Suprapubic skin (tissue), 4 donors: ENCODE data around the gene TEX22. TPM values are rescaled to one million over a fixed set of nuclear protein-coding genes. Genes with fewer than 3 reads are reported as not detected.
"Not testable (repeated sequence)": the region's sequence is repeated elsewhere in the genome, so short reads cannot be mapped to it uniquely, and the experiment has no call there.

ENCODE experiments used
- DNase-seq, 2 donors: peaks; one replicate each; pipeline ENCODE4 v3.0.0-alpha.2; 2019; ENCODE audit warnings: low spot score in 2 of 2
- H3K27ac ChIP-seq: fragments of 200-600 bp; sonication (generic); one replicate; pipeline ENCODE4 v1.5.1; 2019
- H3K27me3 ChIP-seq: fragments of 200-600 bp; sonication (generic); one replicate; pipeline ENCODE4 v1.5.1; 2019
- H3K36me3 ChIP-seq: fragments of 200-600 bp; sonication (generic); one replicate; pipeline ENCODE4 v1.5.1; 2019
- H3K4me1 ChIP-seq: fragments of 200-600 bp; sonication (generic); one replicate; pipeline ENCODE4 v1.5.1; 2019
- H3K4me3 ChIP-seq: fragments of 200-600 bp; sonication (generic); one replicate; pipeline ENCODE4 v1.5.1; 2019; ENCODE audit warnings: mild to moderate bottlenecking
- H3K9me3 ChIP-seq: fragments of 200-600 bp; sonication (generic); one replicate; pipeline ENCODE4 v1.5.1; 2019
- EP300 ChIP-seq: sonication (generic); formaldehyde crosslinking; IDR thresholded peaks from one replicate; pipeline ENCODE4 v1.6.1; 2017; ENCODE audit warnings: antibody characterized with exemption
- POLR2A ChIP-seq, 2 donors: fragments of 450-650 bp; IDR thresholded peaks; one replicate each; pipeline ENCODE4 v1.6.1; 2017; ENCODE audit warnings: antibody characterized with exemption in 2 of 2, mild to moderate bottlenecking in 2 of 2, moderate library complexity in 2 of 2
- POLR2AphosphoS5 ChIP-seq, 3 donors: sonication (generic); formaldehyde crosslinking; IDR thresholded peaks; one replicate each; pipeline ENCODE4 v1.6.1; 2017; ENCODE audit warnings: antibody characterized with exemption in 3 of 3
- WGBS: methylation state at CpG from one replicate; pipeline ENCODE4 v1.1.5; 2018; 5-methylcytosine and 5-hydroxymethylcytosine counted together
- total RNA-seq, 4 donors: library from RNA; depleted of rRNA; stranded (reverse); fragments of >200 nt; gene quantifications; one replicate each; pipeline ENCODE4 v1.1.0, GENCODE V29; 2016
- TF ChIP-seq, protein P1 (sequence below), 2 donors: fragments of 200-600 bp in 1 of 2; fragments of 450-650 bp in 1 of 2; sonication (generic) in 1 of 2; IDR thresholded peaks; one replicate each; pipeline ENCODE4 v1.5.1; 2016 to 2019; ENCODE audit warnings: antibody characterized with exemption in 2 of 2, mild to moderate bottlenecking in 1 of 2, moderate library complexity in 1 of 2

Gene TEX22
- total RNA-seq, 4 donors from 2014 or later = 0.80 TPM; not detected in 3

DNA sequence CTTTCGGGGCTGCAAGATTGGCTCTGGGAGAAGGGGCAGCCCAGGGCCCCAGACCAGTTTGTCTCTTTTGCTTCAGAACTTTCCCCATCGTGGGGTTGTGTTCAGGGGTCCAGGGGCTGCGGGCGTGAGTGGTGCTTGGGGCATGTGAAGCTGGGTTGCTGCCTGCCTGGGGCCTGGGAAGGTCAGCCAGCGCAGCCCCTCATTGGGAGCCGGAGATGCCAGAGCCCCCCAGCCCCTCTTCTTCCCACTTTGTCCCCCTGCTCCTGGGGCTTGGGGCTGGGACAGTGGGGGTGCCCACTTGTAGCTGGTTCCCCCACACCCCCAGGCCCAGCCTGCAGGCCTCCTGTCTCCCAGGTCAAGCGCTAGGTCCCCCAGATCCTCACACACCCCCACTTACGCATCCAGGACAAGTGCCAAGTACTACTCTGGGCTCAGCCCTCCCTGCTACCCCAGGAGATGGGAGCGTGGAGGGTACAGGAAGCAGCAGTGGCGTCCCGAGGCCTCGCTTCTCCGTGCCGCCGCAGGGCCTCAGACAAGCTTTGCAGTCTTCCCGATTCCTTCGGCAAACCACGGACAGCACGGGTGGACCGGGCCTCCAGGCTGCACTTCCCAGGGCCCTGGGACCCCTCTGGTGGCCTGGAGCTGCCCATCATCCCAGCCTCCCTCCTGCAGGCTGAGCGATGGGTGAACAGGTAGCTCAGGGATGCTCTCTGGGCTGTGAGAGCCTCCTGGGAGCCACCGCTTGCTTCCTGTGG lies 42.3 kb upstream of the TEX22 start:
- no peaks in the 10 kb centered on the region for H3K9me3 ChIP-seq
- peaks cover 38% of the 10 kb centered on the region for H3K36me3 ChIP-seq
- TF ChIP-seq EP300 (no peak), POLR2A (IDR thresholded peaks at IDR 0.05) (no peak), POLR2AphosphoS5 (IDR thresholded peaks at IDR 0.05) (no peak)
- TF ChIP-seq, protein P1, sequence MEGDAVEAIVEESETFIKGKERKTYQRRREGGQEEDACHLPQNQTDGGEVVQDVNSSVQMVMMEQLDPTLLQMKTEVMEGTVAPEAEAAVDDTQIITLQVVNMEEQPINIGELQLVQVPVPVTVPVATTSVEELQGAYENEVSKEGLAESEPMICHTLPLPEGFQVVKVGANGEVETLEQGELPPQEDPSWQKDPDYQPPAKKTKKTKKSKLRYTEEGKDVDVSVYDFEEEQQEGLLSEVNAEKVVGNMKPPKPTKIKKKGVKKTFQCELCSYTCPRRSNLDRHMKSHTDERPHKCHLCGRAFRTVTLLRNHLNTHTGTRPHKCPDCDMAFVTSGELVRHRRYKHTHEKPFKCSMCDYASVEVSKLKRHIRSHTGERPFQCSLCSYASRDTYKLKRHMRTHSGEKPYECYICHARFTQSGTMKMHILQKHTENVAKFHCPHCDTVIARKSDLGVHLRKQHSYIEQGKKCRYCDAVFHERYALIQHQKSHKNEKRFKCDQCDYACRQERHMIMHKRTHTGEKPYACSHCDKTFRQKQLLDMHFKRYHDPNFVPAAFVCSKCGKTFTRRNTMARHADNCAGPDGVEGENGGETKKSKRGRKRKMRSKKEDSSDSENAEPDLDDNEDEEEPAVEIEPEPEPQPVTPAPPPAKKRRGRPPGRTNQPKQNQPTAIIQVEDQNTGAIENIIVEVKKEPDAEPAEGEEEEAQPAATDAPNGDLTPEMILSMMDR (IDR thresholded peaks at IDR 0.05) = no peak
- no peak for DNase-seq
- H3K4me1 ChIP-seq = peaks cover 6% of the 10 kb centered on the region
- no peak overlapping the region for H3K27ac ChIP-seq
- no peak overlapping the region for H3K4me3 ChIP-seq
- H3K27me3 ChIP-seq = no peaks in the 10 kb centered on the region
- WGBS = 94% methylated on average over 6 of the region's 22 CpGs

DNA sequence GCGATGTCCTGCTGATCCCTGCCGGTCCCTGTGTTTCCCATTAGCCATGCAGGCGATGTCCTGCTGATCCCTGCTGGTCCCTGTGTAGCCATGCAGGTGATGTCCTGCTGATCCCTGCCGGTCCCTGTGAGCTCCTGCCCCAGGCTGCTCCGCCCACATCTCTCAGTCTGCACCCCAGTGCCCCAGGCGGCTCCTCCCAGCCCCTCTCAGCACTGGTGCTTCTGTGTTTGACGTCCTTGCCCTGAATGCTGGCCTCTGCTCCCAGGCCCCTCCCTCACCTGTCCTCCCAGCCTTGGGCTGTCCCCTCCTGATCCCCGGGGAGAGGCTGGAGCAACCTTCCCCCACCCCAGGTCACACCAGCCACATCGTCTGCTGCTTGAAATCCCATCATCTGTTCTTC lies 41.4 kb upstream of the TEX22 start:
- no peaks in the 10 kb centered on the region for H3K9me3 ChIP-seq
- H3K36me3 ChIP-seq = peaks cover 39% of the 10 kb centered on the region
- H3K27ac ChIP-seq = no peak overlapping the region
- H3K4me1 ChIP-seq = peaks cover 3% of the 10 kb centered on the region
- TF ChIP-seq POLR2AphosphoS5 (IDR thresholded peaks at IDR 0.05) (no peak), EP300 (no peak), POLR2A (IDR thresholded peaks at IDR 0.05) (no peak)
- TF ChIP-seq, protein P1 (IDR thresholded peaks at IDR 0.05) = no peak
- no peak for DNase-seq
- H3K4me3 ChIP-seq = no peak overlapping the region
- H3K27me3 ChIP-seq = no peaks in the 10 kb centered on the region
- 84% methylated on average over 9 of the region's 9 CpGs for WGBS

DNA sequence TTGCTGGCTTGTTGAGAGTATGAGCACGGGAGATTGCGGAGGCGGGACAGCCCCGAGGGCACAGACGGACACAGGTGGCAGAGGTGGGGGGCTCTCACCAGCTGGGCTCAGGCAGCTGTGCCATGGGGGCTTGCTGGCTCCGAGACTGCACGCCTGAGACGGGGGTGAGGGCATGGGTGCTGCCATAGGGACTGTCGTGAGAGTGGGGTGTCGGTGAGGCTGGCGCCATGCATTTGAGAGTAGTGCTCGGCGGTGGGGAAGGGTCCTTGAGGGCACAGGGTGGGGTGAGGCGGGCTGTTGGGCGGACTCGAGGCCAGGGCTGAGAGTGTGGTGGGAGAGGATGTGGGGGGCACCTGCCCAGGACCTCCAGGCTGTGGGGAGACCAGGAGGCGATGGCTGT lies 40.7 kb upstream of the TEX22 start:
- no peak overlapping the region for H3K27ac ChIP-seq
- H3K4me3 ChIP-seq = no peak overlapping the region
- no peaks in the 10 kb centered on the region for H3K9me3 ChIP-seq
- DNase-seq = no peak
- H3K4me1 ChIP-seq = no peaks in the 10 kb centered on the region
- TF ChIP-seq POLR2AphosphoS5 (IDR thresholded peaks at IDR 0.05) = no peak
- no peak for TF ChIP-seq EP300
- TF ChIP-seq POLR2A (IDR thresholded peaks at IDR 0.05) = no peak
- TF ChIP-seq, protein P1 (IDR thresholded peaks at IDR 0.05) = no peak
- H3K36me3 ChIP-seq = peaks cover 39% of the 10 kb centered on the region
- no peaks in the 10 kb centered on the region for H3K27me3 ChIP-seq
- 95% methylated on average over 17 of the region's 17 CpGs for WGBS

DNA sequence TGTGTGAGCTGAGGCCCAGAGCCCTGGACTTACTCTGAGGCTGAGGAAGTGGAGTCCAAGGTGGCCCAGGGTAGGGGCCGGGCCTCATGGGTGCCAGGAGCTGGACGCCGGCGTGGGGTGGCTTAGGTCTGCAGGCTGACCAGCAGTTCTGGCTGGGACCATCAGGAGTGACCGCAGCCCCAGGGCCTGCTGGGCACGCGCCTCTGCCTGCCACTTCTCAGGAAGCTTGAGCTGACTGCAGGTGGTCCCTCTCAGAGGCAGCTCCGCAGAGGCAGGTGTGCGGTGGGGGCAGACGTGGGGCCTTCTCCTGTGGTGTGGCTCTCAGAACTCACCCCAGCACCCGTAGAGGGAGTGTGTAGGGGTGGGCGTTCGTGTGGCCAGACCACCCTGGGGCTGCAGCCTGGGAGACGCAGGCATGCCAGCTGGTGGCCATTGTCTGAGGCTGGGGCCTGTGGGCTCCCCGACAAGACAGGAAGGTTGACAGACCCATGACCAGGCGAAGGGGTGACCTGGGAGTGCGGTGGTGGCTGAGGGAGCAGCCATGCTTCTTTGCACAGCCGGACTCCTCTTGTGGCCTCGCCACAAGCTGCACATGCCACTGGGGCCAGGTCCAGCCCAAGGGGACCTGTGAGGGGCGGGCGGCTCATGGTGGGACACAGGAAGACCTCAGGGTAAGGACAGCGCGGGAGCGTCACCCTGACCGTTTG lies 40.0 kb upstream of the TEX22 start:
- TF ChIP-seq, protein P1 (IDR thresholded peaks at IDR 0.05) = no peak
- TF ChIP-seq POLR2A (IDR thresholded peaks at IDR 0.05) (no peak), EP300 (no peak)
- WGBS = 100% methylated on average over 9 of the region's 25 CpGs
- Histone ChIP-seq H3K36me3 (peaks cover 39% of the 10 kb centered on the region), H3K9me3 (no peaks in the 10 kb centered on the region), H3K4me1 (no peaks in the 10 kb centered on the region), H3K27me3 (no peaks in the 10 kb centered on the region), H3K4me3 (no peak overlapping the region), H3K27ac (no peak overlapping the region)
- no peak for DNase-seq

DNA sequence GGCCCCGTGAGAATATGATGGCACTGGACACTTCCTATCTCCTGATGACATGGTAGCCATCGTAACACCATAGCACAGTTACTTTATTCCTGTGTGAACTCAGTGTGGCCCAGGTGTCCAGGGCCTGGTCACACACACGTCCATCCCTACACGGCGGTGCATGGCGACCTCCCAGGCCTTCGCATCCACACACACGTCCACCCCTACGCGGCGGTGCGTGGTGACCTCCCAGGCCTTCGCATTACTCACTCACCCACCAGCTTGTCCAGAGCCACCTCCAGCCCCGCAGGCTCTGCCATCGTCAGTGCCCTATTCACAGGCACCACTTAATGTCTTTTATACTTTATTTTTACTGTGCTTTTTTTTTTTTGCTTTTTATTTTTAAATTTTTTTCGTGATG lies 39.4 kb upstream of the TEX22 start:
- Histone ChIP-seq H3K4me1 (peaks cover 2% of the 10 kb centered on the region), H3K27me3 (no peaks in the 10 kb centered on the region), H3K9me3 (no peaks in the 10 kb centered on the region), H3K27ac (no peak overlapping the region), H3K36me3 (peaks cover 39% of the 10 kb centered on the region), H3K4me3 (no peak overlapping the region)
- no peak for TF ChIP-seq POLR2AphosphoS5 (IDR thresholded peaks at IDR 0.05)
- no peak for TF ChIP-seq POLR2A (IDR thresholded peaks at IDR 0.05)
- no peak for TF ChIP-seq EP300
- TF ChIP-seq, protein P1 (IDR thresholded peaks at IDR 0.05) = no peak
- 96% methylated on average over 14 of the region's 16 CpGs for WGBS
- DNase-seq = no peak

DNA sequence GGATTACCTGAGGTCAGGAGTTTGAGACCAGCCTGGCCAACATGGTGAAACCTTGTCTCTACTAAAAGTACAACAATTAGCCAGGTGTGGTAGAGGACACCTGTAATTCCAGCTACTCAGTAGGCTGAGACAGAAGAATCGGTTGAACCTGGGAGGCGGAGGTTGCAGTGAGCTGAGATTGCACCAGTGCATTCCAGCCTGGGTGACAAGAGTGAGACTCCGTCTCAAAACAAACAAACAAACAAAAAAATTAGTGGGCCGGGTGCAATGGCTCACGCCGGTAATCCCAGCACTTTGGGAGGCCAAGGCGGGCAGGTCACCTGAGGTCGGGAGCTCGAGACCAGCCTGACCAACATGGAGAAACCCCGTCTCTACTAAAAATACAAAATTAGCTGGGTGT lies 36.9 kb upstream of the TEX22 start:
- H3K36me3 ChIP-seq = peaks cover 15% of the 10 kb centered on the region
- H3K4me3 ChIP-seq, DNase-seq, H3K4me1 ChIP-seq, H3K9me3 ChIP-seq, H3K27me3 ChIP-seq, H3K27ac ChIP-seq: not testable (repeated sequence)
- 96% methylated on average over 10 of the region's 10 CpGs for WGBS
